ENCODE measurements around the gene SERPING1. TPM values are rescaled to one million over a fixed set of nuclear protein-coding genes. Genes with fewer than 3 reads are reported as not detected.

The SERPING1 gene
- total and polyA plus RNA-seq, 2 of the 13 experiments (the other 11 are each of a cell fraction or from before 2014, with no cell fraction given), result 2.0 to 10.4 TPM

DNA sequence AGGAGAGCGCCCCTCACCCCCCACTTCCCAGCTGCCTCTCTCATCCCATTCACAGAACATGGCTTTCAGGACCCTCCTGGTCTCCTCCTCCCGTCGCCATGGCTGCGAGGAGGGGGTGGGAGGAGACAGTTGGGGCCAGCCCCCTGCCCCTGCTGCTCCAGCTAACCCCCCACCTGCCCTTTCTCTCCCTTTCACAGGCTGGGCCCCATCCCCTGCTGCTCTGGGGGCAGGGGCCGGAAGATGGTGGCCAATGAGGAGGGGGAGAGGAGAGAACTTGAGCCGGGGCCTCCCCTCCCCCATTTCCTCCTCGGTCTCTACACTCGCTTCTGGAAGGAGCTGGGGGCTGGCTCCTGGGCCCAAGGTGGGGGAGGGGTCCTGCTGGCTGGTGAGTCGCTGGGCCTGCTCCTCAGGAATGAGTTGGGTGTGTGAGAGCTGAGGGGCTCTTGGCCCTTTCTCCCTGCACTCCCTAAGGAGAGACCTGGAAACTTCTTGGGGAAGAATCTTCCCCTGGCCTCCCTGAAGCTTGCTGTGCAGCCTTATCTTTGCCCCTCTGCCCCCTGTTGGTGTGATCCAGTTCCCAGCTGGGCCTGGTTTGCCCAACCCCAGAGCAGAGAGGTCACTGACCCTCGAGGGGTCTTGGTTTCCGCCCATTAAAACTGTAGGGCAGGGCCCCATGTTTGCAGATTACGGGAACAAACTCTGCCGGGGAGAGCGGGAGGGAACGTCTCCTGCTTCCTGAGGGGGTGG is 42.0 kb downstream of the SERPING1 start (continued):
- TF ChIP-seq ZNF704 (CRISPR knock-in tag; IDR thresholded peaks at IDR 0.05; ENCODE audit: borderline replicate concordance) (no peak), ZNF468 (CRISPR knock-in tag; IDR thresholded peaks at IDR 0.05) (no peak), KDM4B (CRISPR knock-in tag; IDR thresholded peaks at IDR 0.05) (peak; percentile 30; the same call in 1 of the 2 replicates), JUND (CRISPR knock-in tag; IDR thresholded peaks at IDR 0.05) (no peak), SP5 (CRISPR knock-in tag; IDR thresholded peaks at IDR 0.05; ENCODE audit: borderline replicate concordance, low read depth) (peak; percentile 75), KAT8 (CRISPR knock-in tag; IDR thresholded peaks at IDR 0.05) (peak; percentile 29), HNF1B (CRISPR knock-in tag; IDR thresholded peaks at IDR 0.05) (peak; percentile 64; the same call in 1 of the 2 replicates), ZNF501 (CRISPR knock-in tag; IDR thresholded peaks at IDR 0.05) (no peak), ZNF772 (CRISPR knock-in tag; IDR thresholded peaks at IDR 0.05) (no peak), MEIS1 (CRISPR knock-in tag; IDR thresholded peaks at IDR 0.05; ENCODE audit: borderline replicate concordance) (0 out of 2 replicates have a peak, but pooled peaks have one; percentile 26), REPIN1 (CRISPR knock-in tag; IDR thresholded peaks at IDR 0.05; ENCODE audit: borderline replicate concordance, low read depth) (no peak), GTF2F1 (IDR thresholded peaks at IDR 0.05; ENCODE audit: low read length) (no peak)
- TF ChIP-seq, protein P1, sequence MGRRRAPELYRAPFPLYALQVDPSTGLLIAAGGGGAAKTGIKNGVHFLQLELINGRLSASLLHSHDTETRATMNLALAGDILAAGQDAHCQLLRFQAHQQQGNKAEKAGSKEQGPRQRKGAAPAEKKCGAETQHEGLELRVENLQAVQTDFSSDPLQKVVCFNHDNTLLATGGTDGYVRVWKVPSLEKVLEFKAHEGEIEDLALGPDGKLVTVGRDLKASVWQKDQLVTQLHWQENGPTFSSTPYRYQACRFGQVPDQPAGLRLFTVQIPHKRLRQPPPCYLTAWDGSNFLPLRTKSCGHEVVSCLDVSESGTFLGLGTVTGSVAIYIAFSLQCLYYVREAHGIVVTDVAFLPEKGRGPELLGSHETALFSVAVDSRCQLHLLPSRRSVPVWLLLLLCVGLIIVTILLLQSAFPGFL (CRISPR knock-in tag; IDR thresholded peaks at IDR 0.05), result no peak
- TF ChIP-seq, protein P2, sequence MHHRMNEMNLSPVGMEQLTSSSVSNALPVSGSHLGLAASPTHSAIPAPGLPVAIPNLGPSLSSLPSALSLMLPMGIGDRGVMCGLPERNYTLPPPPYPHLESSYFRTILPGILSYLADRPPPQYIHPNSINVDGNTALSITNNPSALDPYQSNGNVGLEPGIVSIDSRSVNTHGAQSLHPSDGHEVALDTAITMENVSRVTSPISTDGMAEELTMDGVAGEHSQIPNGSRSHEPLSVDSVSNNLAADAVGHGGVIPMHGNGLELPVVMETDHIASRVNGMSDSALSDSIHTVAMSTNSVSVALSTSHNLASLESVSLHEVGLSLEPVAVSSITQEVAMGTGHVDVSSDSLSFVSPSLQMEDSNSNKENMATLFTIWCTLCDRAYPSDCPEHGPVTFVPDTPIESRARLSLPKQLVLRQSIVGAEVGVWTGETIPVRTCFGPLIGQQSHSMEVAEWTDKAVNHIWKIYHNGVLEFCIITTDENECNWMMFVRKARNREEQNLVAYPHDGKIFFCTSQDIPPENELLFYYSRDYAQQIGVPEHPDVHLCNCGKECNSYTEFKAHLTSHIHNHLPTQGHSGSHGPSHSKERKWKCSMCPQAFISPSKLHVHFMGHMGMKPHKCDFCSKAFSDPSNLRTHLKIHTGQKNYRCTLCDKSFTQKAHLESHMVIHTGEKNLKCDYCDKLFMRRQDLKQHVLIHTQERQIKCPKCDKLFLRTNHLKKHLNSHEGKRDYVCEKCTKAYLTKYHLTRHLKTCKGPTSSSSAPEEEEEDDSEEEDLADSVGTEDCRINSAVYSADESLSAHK (CRISPR knock-in tag; IDR thresholded peaks at IDR 0.05; ENCODE audit: borderline replicate concordance), result no peak
- TF ChIP-seq, protein P3, sequence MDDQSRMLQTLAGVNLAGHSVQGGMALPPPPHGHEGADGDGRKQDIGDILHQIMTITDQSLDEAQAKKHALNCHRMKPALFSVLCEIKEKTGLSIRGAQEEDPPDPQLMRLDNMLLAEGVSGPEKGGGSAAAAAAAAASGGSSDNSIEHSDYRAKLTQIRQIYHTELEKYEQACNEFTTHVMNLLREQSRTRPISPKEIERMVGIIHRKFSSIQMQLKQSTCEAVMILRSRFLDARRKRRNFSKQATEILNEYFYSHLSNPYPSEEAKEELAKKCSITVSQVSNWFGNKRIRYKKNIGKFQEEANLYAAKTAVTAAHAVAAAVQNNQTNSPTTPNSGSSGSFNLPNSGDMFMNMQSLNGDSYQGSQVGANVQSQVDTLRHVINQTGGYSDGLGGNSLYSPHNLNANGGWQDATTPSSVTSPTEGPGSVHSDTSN (CRISPR knock-in tag; IDR thresholded peaks at IDR 0.05; ENCODE audit: borderline replicate concordance), result no peak
- TF ChIP-seq, protein P4, sequence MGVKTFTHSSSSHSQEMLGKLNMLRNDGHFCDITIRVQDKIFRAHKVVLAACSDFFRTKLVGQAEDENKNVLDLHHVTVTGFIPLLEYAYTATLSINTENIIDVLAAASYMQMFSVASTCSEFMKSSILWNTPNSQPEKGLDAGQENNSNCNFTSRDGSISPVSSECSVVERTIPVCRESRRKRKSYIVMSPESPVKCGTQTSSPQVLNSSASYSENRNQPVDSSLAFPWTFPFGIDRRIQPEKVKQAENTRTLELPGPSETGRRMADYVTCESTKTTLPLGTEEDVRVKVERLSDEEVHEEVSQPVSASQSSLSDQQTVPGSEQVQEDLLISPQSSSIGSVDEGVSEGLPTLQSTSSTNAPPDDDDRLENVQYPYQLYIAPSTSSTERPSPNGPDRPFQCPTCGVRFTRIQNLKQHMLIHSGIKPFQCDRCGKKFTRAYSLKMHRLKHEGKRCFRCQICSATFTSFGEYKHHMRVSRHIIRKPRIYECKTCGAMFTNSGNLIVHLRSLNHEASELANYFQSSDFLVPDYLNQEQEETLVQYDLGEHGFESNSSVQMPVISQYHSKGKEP (CRISPR knock-in tag; IDR thresholded peaks at IDR 0.05), result no peak
- TF ChIP-seq, protein P5, sequence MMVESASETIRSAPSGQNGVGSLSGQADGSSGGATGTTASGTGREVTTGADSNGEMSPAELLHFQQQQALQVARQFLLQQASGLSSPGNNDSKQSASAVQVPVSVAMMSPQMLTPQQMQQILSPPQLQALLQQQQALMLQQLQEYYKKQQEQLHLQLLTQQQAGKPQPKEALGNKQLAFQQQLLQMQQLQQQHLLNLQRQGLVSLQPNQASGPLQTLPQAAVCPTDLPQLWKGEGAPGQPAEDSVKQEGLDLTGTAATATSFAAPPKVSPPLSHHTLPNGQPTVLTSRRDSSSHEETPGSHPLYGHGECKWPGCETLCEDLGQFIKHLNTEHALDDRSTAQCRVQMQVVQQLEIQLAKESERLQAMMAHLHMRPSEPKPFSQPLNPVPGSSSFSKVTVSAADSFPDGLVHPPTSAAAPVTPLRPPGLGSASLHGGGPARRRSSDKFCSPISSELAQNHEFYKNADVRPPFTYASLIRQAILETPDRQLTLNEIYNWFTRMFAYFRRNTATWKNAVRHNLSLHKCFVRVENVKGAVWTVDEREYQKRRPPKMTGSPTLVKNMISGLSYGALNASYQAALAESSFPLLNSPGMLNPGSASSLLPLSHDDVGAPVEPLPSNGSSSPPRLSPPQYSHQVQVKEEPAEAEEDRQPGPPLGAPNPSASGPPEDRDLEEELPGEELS (CRISPR knock-in tag; IDR thresholded peaks at IDR 0.05), result peak; percentile 56
